ENCODE measurements around the gene SRP9.

GRCh38 chr1:225774281-225775147, 3.1 kb upstream of the SRP9 start:
- TF ChIP-seq CTCF (IDR thresholded peaks at IDR 0.05) (no peak), POLR2AphosphoS5 (IDR thresholded peaks at IDR 0.05) (no peak), POLR2A (IDR thresholded peaks at IDR 0.05) (no peak), EP300 (IDR thresholded peaks at IDR 0.05) (no peak)
